Measurements from ENCODE around the gene MAGI2. TPM values are rescaled to one million over a fixed set of nuclear protein-coding genes. Genes with fewer than 3 reads are reported as not detected.

MAGI2 gene
- total and polyA plus RNA-seq, 2 of the 13 experiments (the other 11 are each of a cell fraction or from before 2014, with no cell fraction given), result 1.5 to 3.8 TPM

GRCh38 chr7:78038465-78039080 is 1414.9 kb downstream of the MAGI2 start:
- H3K4me1 ChIP-seq (ENCODE audit: insufficient read depth, low read length), result peaks cover 12% of the 10 kb centered on the region
- ATAC-seq, result no peak
- no peak overlapping the region for H3K27ac ChIP-seq (ENCODE audit: extremely low read length, insufficient read depth, low read length)
- no peak overlapping the region for H3K4me2 ChIP-seq (ENCODE audit: low read depth, low read length)
- TF ChIP-seq RERE (CRISPR knock-in tag; IDR thresholded peaks at IDR 0.05; ENCODE audit: low read depth) (no peak), HMGA1 (CRISPR knock-in tag; conservative IDR thresholded peaks at IDR 0.05) (no peak), GLI4 (CRISPR knock-in tag; IDR thresholded peaks at IDR 0.05; ENCODE audit: borderline replicate concordance) (no peak), ZBTB20 (CRISPR knock-in tag; IDR thresholded peaks at IDR 0.05; ENCODE audit: borderline replicate concordance, low read depth) (no peak), MXD1 (CRISPR knock-in tag; IDR thresholded peaks at IDR 0.05) (no peak), GPN1 (CRISPR knock-in tag; IDR thresholded peaks at IDR 0.05; ENCODE audit: borderline replicate concordance) (no peak), HNF4G (IDR thresholded peaks at IDR 0.05; ENCODE audit: borderline replicate concordance, low read depth, low read length) (no peak), HNF4G (CRISPR knock-in tag; IDR thresholded peaks at IDR 0.05; ENCODE audit: borderline replicate concordance, low read depth) (no peak), ZNF598 (CRISPR knock-in tag; IDR thresholded peaks at IDR 0.05; ENCODE audit: borderline replicate concordance) (no peak), ZNF333 (CRISPR knock-in tag; IDR thresholded peaks at IDR 0.05; ENCODE audit: borderline replicate concordance) (no peak), MYC (CRISPR knock-in tag; IDR thresholded peaks at IDR 0.05; ENCODE audit: borderline replicate concordance) (no peak), ZNF101 (CRISPR knock-in tag; IDR thresholded peaks at IDR 0.05; ENCODE audit: borderline replicate concordance, low read depth) (no peak), EEA1 (CRISPR knock-in tag; IDR thresholded peaks at IDR 0.05; ENCODE audit: borderline replicate concordance) (no peak), TCF7L2 (IDR thresholded peaks at IDR 0.05; ENCODE audit: low read depth, low read length) (no peak), SIN3B (IDR thresholded peaks at IDR 0.05; ENCODE audit: low read length) (no peak), REXO4 (CRISPR knock-in tag; IDR thresholded peaks at IDR 0.05; ENCODE audit: borderline replicate concordance) (no peak), ZNF570 (CRISPR knock-in tag; IDR thresholded peaks at IDR 0.05; ENCODE audit: borderline replicate concordance) (no peak), TMF1 (CRISPR knock-in tag; IDR thresholded peaks at IDR 0.05; ENCODE audit: low read depth) (no peak), ADNP (CRISPR knock-in tag; IDR thresholded peaks at IDR 0.05) (no peak), TBP (CRISPR knock-in tag; IDR thresholded peaks at IDR 0.05) (no peak), KMT2B (CRISPR knock-in tag; IDR thresholded peaks at IDR 0.05) (no peak)
- H3K9ac ChIP-seq (ENCODE audit: insufficient read depth, low read depth, low read length), result no peak overlapping the region
- no peak overlapping the region for H3K4me3 ChIP-seq (replicated peaks in 1 of 3; ENCODE audit: insufficient read depth in 1 of 3, low read depth in 2 of 3, low read length in 3 of 3)
- BruUV-seq (replicated peaks), result no TSS peak
- H4K20me1 ChIP-seq (ENCODE audit: insufficient read depth, low read length), result no peaks in the 10 kb centered on the region
- no peaks in the 10 kb centered on the region for H3K79me2 ChIP-seq (ENCODE audit: insufficient read depth, low read length)
- no peaks in the 10 kb centered on the region for H3K27me3 ChIP-seq (ENCODE audit: control insufficient read depth in 1 of 2, insufficient read depth in 2 of 2, low read length in 2 of 2)
- intact Hi-C loops (cut with micrococcal nuclease; ENCODE audit: unreplicated experiment) (no loop called here), in situ Hi-C loops (cut with HindIII; ENCODE audit: extremely low pct_ligation_motif_present, low pct_unique_long_range_greater_than_20kb) (no loop called here)
- DNase-seq (ENCODE audit: low spot score), result no peak
- WGBS (ENCODE audit: low lambda C conversion rate), result 29% methylated on average over 7 of the region's 7 CpGs
- POLR2A ChIA-PET, result no interaction called here
- CTCF ChIA-PET (ENCODE audit: low intra/inter-chr PET ratio, low total read pairs), result no interaction called here
- FAIRE-seq, result no peak
- no peaks in the 10 kb centered on the region for H3K36me3 ChIP-seq (replicated peaks in 1 of 2; ENCODE audit: control insufficient read depth in 1 of 2, insufficient read depth in 2 of 2, low read length in 2 of 2)
- H2AFZ ChIP-seq (ENCODE audit: low read length), result no peak overlapping the region
- H3K9me3 ChIP-seq (ENCODE audit: low read length), result no peaks in the 10 kb centered on the region
